RWPE1 (cell line): ENCODE data around the gene CSTPP1.

Source experiments
- CTCF ChIA-PET: fragments of 350-600 bp; sonication (Branson Sonifier 250); formaldehyde crosslinking; extraction: SDS; loops from one replicate; lab custom pipeline; 2021; lab: Yijun Ruan, JAX
- POLR2A ChIA-PET: fragments of 400-600 bp; formaldehyde crosslinking; extraction: SDS; loops from one replicate; lab custom pipeline; 2020; ENCODE audit warnings: antibody characterized with exemption; ENCODE audit not compliant: low non-redundant PET; lab: Yijun Ruan, JAX
- DNase-seq: peaks from one replicate; pipeline ENCODE4 v3.0.0; 2012; ENCODE audit warnings: low spot score
- H3K27ac ChIP-seq: fragments of 450-650 bp; 2 replicates; pipeline ENCODE4 v1.5.1; 2017
- TF ChIP-seq, protein P1 (sequence below): fragments of 450-650 bp; conservative IDR thresholded peaks from 2 replicates; pipeline ENCODE4 v1.5.1; 2017; ENCODE audit warnings: low read depth, mild to moderate bottlenecking

Gene CSTPP1

DNA sequence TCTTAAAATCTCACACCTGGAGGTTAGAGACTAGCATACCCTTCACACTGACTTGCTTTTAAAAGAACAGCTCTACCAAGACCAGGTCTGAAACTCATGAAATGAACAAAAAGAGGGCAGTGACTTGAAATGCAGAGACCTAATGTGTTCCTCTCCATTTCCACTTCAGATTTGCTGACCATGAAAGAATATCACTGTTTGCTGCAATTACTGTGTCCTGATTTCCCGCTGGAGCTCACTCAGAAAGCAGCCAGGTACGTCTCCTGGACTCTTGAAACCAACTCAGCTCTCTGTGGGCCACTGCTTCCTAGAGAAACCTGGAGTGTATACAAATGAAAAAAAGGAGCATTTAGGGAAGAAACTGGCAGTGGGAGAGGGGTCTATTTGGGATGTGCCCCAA, 200.9 kb downstream of the CSTPP1 start:
- DNase-seq: no peak
- ChIA-PET CTCF (interaction anchor here (0.5 kb wide), 1 partner anchor 387 kb away, joined by 4 read pairs; no protein-coding TSS in a partner anchor), POLR2A (no interaction called here)

DNA sequence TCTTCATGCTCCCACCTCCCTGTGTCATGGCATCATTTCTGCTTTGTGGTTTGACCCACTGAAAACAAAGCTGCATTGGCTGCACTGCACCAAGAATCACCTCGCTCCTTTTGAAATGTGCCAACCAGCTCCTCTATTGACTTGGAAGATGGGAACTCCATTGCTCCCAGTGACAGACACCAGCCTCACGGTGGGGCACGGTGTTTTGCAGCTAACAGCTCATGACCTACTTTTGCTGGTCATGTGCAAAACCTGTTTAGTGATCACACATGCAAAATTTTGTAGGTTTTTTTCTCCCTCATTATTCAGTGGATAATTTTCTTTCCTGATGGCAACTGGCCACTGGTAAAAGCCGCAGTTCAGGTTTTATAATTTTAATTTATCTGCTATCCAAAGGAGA, 203.3 kb downstream of the CSTPP1 start:
- TF ChIP-seq, protein P1, sequence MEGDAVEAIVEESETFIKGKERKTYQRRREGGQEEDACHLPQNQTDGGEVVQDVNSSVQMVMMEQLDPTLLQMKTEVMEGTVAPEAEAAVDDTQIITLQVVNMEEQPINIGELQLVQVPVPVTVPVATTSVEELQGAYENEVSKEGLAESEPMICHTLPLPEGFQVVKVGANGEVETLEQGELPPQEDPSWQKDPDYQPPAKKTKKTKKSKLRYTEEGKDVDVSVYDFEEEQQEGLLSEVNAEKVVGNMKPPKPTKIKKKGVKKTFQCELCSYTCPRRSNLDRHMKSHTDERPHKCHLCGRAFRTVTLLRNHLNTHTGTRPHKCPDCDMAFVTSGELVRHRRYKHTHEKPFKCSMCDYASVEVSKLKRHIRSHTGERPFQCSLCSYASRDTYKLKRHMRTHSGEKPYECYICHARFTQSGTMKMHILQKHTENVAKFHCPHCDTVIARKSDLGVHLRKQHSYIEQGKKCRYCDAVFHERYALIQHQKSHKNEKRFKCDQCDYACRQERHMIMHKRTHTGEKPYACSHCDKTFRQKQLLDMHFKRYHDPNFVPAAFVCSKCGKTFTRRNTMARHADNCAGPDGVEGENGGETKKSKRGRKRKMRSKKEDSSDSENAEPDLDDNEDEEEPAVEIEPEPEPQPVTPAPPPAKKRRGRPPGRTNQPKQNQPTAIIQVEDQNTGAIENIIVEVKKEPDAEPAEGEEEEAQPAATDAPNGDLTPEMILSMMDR: no peak
- POLR2A ChIA-PET: no interaction called here
- no peak for DNase-seq
- H3K27ac ChIP-seq: no peak overlapping the region
- CTCF ChIA-PET: interaction anchor here (0.6 to 0.7 kb wide), 2 partner anchors 10 to 130 kb away, joined by 3 read pairs; no protein-coding TSS in a partner anchor

More for the DNA sequence above, 200.9 kb downstream of the CSTPP1 start:
- TF ChIP-seq, protein P1: no peak
- no peak overlapping the region for H3K27ac ChIP-seq

DNA sequence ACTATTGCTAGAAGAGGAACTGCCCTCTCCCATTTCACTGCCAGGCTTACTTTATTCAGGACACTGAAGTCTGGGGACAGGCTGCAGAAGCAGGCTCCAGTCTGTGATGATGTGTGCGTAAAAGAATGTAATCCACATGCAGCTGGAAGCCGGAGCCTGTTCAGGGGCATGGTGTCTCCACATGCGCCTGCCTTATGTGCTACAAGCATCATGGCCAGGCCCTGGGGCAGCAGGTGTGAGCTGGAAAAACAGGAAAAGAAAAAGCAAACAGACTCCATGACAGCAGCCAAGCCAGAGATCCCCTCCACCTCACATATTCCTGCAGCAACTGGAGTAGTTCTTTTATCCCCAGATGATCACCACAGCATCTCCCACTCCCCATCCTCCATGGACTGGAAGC, 206.8 kb downstream of the CSTPP1 start:
- H3K27ac ChIP-seq: no peak overlapping the region
- DNase-seq: peak; percentile 41
- POLR2A ChIA-PET: no interaction called here
- CTCF ChIA-PET: interaction anchor here (0.6 to 2.3 kb wide), 2 partner anchors 10 to 157 kb away, joined by 6 to 7 read pairs; no protein-coding TSS in a partner anchor
- TF ChIP-seq, protein P1: no peak

DNA sequence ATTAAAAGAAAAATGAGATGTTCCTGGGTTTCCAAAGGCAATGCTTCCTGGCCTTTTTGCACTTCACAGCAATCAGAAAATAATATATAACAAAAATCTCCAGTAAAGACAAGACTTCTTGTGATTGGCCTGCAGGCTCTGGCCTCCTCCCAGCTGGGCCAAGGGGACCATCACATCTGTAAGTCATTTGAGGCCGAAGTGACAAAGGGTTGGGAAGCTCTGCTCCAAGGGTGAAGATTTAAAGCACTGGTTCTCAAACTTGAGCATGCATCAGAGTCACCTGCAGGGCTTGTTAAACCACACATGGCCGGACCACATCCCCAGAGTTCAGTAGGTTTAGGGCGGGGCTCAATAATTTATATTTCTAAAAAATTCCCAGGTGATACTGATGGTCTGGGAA, 208.0 kb downstream of the CSTPP1 start:
- no peak overlapping the region for H3K27ac ChIP-seq
- DNase-seq: no peak
- POLR2A ChIA-PET: no interaction called here
- CTCF ChIA-PET: no interaction called here
- TF ChIP-seq, protein P1: no peak

DNA sequence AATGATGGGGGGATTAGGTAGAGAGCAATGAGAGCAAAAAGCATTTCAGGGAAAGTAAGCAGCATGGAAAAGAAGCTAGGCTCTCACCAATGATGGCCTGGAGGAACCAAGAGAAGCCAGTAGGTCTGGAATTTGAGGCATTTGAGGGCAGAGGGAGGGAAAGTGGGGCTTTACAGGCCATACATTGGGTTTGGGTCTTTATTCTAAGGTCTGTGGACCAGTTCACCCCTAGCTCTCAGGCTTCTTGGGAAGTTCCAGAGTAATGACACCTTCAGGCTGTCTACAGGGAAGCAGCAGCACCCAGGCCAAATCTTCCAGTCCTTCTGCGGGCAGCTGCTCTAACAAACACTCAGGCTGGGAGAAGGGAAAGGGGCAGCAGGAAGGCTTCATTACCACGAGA, 210.7 kb downstream of the CSTPP1 start:
- no peak overlapping the region for H3K27ac ChIP-seq
- DNase-seq: no peak
- TF ChIP-seq, protein P1: no peak
- POLR2A ChIA-PET: no interaction called here
- CTCF ChIA-PET: no interaction called here

DNA sequence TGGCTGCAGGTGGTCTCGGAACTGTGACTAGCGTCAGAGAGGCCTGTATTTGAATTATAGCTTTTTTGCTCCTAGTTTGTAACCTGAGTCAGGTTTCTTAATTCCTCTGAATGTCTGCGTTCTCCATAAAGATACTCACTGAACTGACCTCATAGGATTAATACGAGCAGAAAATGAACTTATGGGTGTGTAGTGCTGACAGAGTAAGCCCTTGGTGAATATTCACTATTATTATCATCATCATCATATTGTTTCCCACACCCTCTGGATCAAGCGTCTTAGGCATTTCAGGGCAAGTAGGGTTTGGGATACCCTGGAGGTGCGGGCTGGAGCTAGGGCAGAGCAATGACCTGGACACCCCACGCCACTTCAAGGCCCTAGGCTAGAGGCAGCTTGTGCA, 211.1 kb downstream of the CSTPP1 start:
- POLR2A ChIA-PET: no interaction called here
- CTCF ChIA-PET: no interaction called here

More for the DNA sequence above, 211.1 kb downstream of the CSTPP1 start:
- H3K27ac ChIP-seq: no peak overlapping the region
- TF ChIP-seq, protein P1: no peak
- no peak for DNase-seq
